ENCODE measurements around the gene AP1B1.
A peak's percentile ranks its signal among the peaks of the same experiment; 100 is the strongest.

Gene AP1B1

DNA sequence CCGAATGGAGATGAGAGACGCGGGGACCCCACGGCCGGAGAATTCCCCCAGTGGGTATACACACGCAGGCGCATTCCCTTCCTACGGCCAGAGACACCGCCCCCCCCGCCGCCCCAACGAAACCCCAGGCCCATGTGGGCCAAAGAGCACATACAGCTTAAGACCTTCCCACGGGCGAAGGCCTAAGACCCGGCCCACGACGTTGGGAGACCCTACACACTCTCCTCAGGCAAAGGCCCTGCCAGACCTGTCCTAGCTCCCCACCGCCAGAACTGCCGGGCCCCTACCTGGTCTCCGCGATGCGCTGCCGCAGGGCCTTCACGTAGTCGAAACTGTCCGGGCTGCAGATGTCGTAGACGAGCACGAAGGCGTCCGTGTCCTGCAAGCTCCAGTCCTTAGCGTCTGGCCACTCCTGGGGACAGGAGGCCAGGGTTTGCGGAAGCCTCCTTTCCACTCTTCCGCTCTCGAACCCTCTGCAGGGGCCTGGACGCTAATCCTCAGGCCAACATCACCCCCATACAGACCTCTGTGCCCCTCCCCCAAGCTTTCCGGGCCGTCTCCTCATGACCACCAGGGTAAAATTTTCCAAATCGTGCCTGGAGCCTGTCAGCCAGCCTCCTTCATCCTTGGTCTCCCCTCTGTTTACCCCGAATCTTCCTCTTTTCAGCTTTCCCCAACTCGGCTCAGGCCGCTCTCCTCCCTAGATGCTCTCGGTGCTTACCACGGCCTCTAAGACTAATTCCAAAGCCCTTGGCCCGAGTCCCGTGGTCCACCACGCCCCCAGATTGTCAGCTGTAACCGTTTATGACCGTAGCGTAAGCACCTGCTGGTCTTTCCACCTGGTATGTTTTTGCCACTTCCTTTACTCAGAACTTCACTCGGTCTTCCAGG lies 74.5 kb downstream of the AP1B1 start:
- DNase-seq (ENCODE audit: low read depth), result no peak

DNA sequence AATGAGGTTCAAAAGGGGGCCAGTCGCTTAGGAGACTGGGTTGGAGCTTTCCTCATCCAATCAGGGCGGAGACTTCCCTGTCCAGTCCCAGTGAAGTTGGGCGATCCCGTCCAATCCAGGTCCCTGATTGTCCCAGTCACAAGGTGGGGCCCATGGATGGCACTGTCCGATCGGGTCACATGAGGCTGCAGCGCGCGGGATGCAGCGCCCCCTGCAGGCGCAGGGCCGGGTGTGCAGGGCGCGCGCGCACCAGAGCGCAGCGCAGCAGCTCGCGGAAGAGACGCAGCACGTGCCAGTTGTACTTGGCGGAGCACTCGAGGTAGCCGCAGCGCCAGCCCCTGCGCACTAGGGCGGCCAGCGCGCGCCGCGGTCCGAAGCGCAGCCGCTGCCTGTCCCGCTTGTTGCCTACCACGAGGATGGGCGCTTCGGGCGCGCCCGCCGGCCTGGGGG lies 75.2 kb downstream of the AP1B1 start:
- no peak for DNase-seq (ENCODE audit: low read depth)

DNA sequence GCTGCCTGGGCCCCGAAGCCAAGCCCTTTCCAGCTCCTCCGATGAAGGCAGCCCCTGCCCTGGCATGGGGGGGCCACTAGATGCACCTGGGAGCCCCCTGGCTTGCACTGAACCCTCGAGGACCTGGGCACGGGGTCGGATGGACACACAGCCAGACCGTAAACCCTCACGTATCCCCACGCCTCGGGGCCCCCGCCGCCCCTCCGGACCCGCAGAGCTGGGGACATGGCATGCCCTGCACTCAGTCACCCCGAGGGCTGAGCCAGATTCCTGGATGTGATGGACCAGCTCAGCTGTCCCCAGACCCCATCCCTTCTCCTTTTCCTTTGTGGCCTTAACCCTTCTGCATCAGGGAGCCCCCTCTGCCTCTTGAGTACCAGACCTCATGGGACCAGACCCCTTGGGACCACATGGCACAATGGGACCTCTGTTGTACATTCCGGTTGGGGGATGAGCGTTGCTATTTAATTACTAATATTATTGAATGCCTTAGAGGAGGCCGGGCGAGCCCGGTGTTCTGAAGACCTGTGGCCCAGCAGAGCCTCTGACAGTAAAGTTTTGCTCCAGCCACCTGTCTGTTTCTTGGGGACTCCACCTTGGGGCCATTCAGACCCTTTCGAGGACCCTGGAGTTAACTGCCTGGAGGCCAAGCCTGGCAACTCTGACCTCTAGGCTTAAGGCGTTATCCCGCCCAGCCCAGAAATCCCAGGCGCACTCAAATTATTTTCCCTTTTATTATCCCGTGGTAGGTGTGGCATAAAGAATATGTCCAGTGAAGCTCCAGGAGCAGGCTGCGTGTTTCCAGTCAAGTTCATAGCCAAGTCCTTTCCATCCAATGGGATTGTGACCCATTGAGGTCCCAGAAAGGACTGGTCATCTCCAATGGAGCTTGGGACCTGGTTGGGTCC lies 75.9 kb downstream of the AP1B1 start:
- DNase-seq (ENCODE audit: low read depth), result no peak

DNA sequence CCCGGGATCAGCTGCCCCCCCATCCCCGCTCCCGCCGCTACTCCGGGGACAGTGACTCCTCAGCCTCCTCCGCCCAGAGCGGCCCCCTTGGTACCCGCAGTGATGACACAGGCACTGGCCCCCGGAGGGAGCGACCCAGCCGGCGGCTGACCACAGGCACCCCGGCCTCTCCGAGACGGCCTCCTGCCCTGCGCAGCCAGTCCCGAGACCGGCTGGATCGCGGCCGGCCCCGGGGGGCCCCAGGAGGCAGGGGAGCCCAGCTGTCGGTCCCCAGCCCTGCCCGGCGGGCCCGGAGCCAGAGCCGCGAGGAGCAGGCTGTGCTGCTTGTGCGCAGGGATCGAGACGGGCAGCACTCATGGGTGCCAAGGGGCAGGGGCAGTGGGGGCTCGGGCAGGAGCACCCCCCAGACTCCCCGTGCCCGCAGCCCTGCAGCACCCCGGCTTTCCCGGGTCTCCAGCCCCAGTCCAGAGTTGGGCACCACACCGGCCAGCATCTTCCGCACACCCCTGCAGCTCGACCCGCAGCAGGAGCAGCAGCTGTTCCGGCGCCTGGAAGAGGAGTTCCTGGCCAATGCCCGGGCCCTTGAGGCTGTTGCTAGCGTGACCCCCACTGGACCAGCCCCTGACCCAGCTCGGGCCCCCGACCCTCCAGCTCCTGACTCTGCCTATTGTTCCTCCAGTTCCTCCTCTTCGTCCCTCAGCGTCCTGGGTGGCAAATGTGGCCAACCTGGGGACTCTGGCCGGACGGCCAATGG lies 76.7 kb downstream of the AP1B1 start:
- DNase-seq (ENCODE audit: low read depth), result no peak

DNA sequence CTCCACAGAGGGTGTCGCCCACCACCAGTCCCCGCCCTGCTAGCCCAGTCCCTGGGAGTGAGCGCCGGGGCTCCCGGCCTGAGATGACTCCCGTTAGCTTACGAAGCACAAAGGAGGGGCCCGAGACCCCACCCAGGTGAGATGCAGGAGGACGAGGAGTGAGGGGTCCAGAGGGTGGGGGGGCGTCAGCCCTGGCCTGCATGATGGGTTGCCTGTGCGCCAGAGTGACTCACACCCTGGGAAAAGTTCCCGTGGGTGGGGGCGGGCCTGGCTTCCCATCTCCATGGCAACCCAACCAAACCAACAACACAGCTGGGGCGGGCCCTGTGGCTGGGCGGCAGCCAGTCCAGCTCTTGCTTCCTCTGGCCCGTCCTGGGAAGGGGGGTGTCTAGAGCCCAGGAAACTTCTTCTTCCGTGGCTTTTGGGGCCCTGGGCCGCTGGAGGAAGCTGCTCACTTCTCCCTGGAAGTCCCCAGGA lies 77.5 kb downstream of the AP1B1 start:
- peak; percentile 44 for DNase-seq (ENCODE audit: low read depth)

DNA sequence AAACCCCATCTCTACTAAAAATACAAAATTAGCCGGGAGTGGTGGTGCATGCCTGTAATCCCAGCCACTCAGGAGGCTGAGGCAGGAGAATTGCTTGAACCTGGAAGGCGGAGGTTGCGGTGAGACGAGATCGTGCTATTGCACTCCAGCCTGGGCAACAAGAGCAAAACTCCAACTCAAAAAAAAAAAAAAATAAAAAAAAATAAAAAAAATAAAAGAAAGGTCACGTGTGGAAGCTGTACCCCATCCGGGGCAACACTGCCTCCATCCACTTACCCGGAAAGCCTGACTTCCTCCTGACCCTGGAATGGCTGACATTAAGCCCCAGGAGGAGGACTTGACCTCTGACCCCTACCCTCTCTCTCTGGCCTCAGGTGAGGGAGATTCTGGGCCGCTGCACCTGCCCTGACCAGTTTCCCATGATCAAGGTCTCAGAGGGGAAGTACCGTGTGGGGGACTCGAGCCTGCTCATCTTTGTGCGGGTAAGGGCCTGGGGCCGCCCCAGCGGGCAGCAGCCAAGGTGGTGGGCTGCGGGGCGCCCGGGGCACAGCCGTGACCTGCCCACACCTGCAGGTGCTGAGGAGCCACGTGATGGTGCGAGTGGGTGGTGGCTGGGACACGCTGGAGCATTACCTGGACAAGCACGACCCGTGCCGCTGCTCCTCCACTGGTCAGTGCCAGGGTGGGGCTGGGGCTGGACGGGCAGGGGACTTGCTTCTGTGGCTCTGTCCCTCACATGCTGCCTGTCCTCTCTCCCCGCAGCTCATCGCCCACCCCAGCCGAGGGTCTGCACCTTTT lies 78.1 kb downstream of the AP1B1 start:
- no peak for DNase-seq (ENCODE audit: low read depth)

DNA sequence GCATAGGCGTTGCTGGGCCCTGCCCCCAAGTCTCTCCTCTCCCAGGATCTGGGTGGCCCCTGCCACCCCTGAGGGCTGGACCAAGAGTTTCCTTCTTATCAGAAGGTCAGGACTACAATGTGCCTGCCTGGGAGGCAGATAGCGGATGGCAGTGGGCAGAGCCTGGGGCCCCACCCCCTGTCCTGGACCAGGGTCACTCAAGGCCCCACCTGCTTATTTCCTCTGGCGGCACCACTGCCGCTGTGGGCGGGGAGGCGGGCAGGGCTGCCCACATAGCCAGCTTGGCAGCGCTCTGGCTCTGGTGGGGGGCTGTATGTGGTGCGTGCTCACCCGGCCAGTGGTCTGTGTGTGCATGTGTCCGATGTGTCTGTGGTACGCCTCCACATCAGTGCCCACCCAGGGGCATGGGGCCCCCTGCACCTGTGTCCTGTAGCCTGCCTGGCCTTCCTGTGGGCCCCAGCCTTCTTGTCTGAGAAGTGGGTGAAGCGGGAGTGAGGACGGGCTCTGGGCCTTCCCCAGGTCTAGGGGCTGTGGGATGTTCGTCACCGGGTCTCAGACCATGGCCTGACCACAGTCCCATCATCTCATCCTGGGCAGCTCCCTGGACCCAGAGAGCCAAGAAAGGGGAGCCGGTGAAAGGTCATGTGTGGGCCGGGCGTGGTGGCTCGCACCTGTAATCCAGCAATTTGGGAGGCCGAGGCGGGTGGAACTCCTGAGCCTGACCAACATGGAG lies 78.9 kb downstream of the AP1B1 start:
- no peak for DNase-seq (ENCODE audit: low read depth)

DNA sequence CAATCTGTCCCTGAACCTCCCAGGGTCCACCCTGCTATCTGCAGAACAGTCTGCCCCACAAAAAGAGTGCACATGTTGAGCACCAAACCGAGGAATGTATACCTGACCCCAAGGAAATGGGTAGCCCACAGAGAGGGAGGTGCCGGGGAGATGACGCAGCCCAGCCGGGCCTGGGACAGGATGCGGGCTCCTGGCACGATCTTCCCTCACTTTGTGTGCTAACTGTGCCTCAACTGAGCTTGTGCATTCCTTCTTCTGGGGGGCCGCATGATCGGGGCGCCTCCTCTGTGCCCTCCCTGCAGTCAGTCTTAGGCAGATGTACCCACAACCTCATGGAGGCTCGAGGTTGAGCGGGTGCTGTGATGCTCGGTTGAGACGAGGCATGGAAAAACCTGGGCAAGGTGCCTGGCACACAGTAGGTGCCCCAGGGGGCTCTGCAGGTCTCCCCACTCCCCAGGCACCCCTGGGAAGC lies 79.5 kb downstream of the AP1B1 start:
- no peak for DNase-seq (ENCODE audit: low read depth)

DNA sequence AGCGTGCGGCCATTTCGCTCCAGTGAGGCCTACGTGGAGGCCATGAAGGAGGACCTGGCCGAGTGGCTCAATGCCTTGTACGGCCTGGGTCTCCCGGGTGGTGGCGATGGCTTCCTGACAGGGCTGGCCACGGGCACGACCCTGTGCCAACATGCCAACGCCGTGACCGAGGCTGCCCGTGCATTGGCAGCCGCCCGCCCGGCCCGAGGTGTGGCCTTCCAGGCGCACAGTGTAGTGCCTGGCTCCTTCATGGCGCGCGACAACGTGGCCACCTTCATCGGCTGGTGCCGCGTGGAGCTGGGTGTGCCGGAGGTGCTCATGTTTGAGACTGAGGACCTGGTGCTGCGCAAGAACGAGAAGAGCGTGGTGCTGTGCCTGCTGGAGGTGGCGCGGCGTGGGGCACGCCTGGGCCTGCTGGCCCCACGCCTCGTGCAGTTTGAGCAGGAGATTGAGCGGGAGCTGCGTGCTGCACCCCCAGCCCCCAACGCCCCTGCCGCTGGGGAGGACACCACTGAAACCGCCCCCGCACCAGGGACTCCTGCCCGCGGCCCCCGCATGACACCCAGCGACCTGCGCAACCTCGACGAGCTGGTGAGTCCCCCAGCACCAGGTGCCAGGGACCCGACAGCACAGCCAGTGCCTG lies 80.1 kb downstream of the AP1B1 start:
- DNase-seq (ENCODE audit: low read depth), result no peak

DNA sequence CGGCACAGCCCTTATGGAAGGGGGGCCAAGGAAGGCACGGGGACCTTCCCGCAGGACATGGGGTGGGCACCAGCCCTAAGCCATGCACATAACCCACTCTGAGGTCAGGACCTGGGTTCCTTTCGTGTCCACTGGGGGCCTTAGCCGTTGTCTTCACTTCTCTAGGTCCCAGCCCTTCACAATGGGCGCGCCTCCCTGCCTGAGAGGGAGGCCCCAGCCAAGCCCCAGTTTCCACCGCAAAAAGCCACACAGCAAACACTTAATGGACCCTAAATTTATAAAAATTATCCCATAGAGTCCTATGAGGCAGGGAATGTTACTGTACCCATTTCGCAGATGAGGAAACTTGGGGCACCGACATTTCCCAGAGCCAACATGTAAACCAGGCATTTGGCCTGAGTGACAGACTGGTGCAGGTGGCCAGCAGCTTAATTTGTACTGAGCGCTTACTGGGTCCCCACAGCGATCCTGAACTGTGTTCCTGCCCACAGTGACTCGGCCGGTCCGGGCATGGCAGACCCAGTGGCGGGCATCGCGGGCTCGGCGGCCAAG lies 80.7 kb downstream of the AP1B1 start:
- DNase-seq (ENCODE audit: low read depth), result no peak

DNA sequence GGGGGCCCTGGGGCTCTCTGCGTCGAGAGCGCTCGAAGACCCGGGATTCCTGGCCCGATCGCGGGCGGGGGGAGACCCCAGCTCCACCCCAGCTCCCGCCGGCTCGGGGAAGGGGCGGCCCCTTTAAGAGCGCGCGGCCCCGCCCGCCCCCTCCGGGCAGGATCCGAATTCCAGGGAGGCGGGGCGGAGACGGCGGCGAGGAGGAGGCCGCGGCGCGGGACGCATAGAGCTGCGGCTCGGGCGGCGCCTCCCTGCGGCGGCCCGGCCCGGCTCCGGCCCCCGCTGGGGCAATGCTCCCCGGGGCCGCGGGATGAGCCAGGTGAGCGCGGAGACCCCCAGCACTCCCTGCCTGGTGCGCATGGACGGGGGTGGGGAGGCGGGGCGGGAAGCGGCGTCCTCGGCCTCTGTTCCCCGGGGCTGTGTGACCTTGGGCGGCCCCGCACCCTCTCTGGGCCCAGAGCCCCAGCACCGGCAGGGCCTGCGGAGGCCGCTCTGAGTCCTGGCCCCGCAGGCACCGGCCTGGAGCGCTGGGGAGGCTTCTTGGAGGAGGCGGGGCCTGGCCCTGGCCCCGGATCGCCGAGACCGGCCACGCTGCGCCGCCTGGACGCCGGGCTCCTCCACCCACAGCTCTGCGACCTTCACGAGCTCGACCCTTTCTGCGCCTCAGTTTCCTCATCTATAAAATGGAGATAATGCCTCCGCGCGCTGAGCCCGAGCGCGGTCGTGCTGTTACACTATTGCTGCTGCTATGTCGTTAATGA lies 81.4 kb downstream of the AP1B1 start:
- DNase-seq (ENCODE audit: low read depth), result no peak

DNA sequence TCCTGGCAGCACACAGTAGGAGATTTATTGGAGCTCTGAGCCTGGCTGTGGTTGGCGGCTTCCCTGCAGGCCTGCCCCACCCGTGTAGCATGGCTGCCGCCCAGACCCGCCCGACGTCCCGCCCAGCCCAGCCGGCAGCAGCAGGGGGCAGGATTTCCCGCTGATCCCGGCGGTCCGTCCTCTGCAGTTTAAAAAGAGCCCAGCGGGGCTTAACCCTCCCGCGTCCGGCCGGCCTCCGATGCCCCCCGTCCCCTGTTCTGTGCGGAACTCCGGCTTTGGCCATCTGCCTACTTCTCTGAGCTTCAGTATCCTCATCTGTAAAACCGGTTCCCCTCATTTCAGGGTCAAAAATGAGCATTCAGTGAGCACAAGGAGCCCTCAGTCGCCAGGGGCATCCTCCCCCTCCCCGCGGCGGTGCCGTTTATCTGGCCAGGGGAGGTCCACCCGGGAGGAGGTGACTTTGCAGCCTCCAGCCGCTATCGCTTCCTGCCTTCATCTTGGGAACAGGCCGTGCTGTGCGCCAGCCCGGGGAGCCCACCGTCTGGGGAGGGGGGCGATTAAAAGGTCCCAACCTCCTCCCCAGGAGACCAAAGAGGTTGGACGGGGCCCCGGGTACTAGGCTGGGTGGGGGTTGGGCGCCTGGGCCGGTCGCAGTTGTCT lies 82.1 kb downstream of the AP1B1 start, which contains the start of gene GAS2L1:
Gene GAS2L1 (plus strand): TSS at position 476 of the 660 bp plus-strand sequence. CDS start 1,456 bp downstream, outside the sequence.
- no peak for DNase-seq (ENCODE audit: low read depth)

DNA sequence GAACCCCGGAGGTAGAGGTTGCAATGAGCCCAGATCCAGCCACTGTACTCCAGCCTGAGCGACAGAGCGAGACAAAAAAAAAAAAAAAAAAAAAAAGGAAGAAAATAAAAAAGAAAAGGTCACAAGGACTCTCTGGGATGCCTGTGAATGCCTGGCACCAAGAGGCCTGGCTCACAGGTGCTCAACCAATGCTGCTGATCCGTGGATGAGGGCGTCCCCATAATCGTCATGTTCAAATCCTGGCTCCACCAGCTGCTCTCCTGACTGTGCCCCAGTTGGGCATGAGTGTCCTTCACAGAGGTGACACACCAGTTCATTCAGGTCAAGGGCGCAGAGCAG lies 82.6 kb downstream of the AP1B1 start:
- DNase-seq (ENCODE audit: low read depth), result no peak

DNA sequence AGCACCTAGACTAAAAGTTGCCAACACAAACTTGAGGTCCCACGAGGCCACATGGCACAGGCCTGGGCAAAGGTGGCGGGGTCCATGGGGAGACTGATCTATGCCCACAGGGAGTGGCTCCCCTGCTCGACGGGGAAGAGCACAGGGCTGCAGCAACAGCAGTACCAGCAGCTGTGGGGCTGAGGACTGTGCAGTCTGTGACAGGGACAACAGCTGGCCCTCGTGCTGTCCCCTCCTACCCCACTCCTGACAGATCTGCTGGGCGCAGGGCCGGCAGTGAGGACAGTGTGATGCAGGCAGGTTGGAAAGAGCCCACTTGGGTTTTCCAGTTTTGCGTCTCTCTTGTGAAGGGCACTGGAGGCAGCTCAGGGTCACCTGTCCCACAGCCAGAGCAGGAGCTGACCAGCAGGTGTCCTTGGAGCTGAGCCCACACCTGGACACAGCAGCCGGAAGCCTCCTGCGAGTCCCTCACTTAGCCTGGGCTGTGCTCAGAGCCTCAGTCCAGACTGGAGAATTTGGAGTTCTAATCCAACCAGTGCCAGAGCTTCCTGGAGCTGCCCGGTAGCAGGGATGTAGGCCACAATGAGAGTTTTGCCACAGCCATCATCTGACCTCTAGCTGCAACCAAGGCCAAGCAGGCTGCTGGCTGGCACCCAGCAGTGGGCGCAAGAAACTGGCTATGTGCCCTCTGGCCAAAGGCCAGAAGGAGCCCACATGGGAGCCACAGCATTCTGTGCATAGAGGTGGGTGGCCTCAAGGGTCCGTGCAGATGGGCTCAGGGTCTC lies 85.5 kb downstream of the AP1B1 start:
- DNase-seq (ENCODE audit: low read depth), result no peak

DNA sequence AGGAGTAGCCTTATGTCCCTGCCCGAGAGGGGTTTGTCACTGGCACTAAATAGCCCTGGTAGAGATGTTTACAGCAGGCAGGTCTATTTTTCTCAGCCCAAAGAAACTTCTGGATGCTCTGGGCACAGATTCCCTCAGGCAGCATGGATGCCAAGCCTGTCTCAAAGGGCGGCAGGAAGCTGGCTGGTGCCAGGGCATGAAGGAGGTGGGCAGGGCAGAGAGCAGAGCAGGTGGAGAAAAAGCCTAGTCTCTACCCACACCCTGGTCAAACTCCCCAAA lies 86.0 kb downstream of the AP1B1 start:
- DNase-seq (ENCODE audit: low read depth), result no peak

DNA sequence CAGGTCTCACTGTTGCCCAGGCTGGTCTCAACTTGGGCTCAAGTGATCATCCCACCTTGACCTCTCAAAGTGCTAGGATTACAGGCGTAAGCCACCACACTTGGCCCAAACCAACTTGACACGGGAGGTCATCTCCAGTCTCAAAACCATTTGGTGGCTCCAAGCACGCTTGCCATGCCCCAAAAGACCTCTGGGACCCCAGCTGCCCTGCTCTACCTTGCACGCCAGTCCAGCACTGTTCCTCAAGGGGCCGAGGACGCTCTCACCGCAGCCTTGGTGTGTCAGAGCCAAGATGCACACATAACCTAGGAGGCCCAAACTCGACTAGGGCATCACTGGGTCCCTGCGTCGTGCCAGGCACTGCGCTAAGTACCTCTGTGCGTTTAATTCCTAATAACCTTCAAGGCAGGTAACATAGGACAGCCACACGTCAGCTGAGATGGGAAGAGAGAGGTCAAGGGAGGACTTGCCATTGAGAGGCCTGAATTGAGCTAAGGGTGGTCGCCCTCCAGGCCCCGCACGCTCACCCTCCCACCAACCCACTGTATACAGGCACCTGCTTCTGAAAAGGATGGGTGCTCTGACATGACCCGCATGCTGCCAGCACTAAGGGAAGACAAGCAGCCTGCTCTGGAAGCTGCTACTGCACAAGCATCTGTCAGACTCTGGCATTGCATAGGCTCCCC lies 86.5 kb downstream of the AP1B1 start:
- no peak for DNase-seq (ENCODE audit: low read depth)

All from stimulated activated CD8-positive, alpha-beta memory T cell treated with anti-CD3 and anti-CD28 coated beads, Interleukin-12 subunit alpha, Interleukin-12 subunit beta, amount 100 ng/mL, for 4 hours (primary cell).